Stomach (tissue), 4 donors: Measurements from ENCODE around the gene SULT1A1.
"Not testable (repeated sequence)": the region's sequence is repeated elsewhere in the genome, so short reads cannot be mapped to it uniquely, and the experiment has no call there.

ENCODE experiments used
- POLR2A ChIP-seq, 4 donors: fragments of 450-650 bp; IDR thresholded peaks; one replicate each; pipeline ENCODE4 v1.6.1; 2016; ENCODE audit warnings: antibody characterized with exemption in 4 of 4, control low read depth in 2 of 4, mild to moderate bottlenecking in 1 of 4, moderate library complexity in 1 of 4
- POLR2AphosphoS5 ChIP-seq, 3 donors: sonication (generic); formaldehyde crosslinking; IDR thresholded peaks; one replicate each; pipeline ENCODE4 v1.6.1; 2016; ENCODE audit warnings: antibody characterized with exemption in 3 of 3

DNA sequence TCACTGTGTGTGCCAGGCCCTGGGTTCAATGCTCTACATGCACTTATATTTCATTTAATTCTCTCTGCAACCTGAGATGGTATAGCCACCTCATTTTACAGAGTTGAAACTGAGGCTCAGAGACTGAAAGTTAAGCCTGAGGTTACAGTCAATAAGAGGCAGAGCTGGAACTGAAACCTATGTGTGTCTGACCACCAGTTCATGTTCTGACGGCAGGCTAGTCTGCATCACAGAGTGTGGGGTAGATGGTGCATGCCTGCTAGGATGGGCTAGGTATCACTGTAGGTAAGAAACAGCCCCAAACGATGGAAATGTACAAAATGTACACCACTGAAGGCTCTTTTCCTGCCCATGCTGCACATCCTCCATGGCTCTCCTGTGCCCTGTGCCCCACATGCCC is 30.1 kb upstream of the SULT1A1 start:
- not testable (repeated sequence) for TF ChIP-seq POLR2AphosphoS5, POLR2A (IDR thresholded peaks at IDR 0.05)
